SK-N-SH (cell line): Measurements from ENCODE around the gene GRIK1. TPM values are rescaled to one million over a fixed set of nuclear protein-coding genes. Genes with fewer than 3 reads are reported as not detected.

ENCODE experiments used
- CTCF ChIA-PET: fragments of 300-600, 350-600 bp; formaldehyde crosslinking; extraction: SDS; loops from one replicate; lab custom pipeline; 2021; lab: Yijun Ruan, JAX
- POLR2A ChIA-PET: fragments of 350-600 bp; sonication (Branson Sonifier 250); formaldehyde crosslinking; extraction: SDS; loops from one replicate; lab custom pipeline; 2020; ENCODE audit warnings: antibody characterized with exemption, inconsistent platforms; lab: Yijun Ruan, JAX
- DNase-seq: peaks from one replicate; pipeline ENCODE4 v3.0.0; 2012
- H2AFZ ChIP-seq: fragments of 200-600 bp; sonication (generic); 2 replicates; pipeline ENCODE4 v1.8.1; 2016; ENCODE audit warnings: antibody characterized with exemption, mild to moderate bottlenecking, low read depth
- H3F3A ChIP-seq: fragments of 200-600 bp; sonication (generic); replicated peaks from 2 replicates; pipeline ENCODE3; 2016; ENCODE audit warnings: antibody characterized with exemption, mild to moderate bottlenecking; ENCODE audit not compliant: insufficient read depth
- H3K27ac ChIP-seq, 2 experiments: fragments of 200-500 bp in 1 of 2; fragments of 200-600 bp in 1 of 2; sonication (Bioruptor generic) in 1 of 2; sonication (generic), shearing (Covaris generic) in 1 of 2; 2 replicates each; pipeline versions ENCODE4 v1.5.1 to v1.6.1; 2014 to 2016; ENCODE audit warnings: low read depth in 2 of 2, inconsistent platforms in 1 of 2, low read length in 1 of 2, mild to moderate bottlenecking in 1 of 2, mixed read lengths in 1 of 2
- H3K27me3 ChIP-seq: fragments of 200-600 bp; sonication (generic), shearing (Covaris generic); 2 replicates; pipeline ENCODE4 v1.6.1; 2016; ENCODE audit warnings: mixed run types; ENCODE audit not compliant: insufficient read depth
- H3K36me3 ChIP-seq, 2 experiments: fragments of 200-500 bp in 1 of 2; fragments of 200-600 bp in 1 of 2; sonication (Bioruptor generic) in 1 of 2; sonication (generic) in 1 of 2; replicated peaks in 1 of 2; 2 replicates each; pipeline versions ENCODE3 to v1.5.1; 2014 to 2016; ENCODE audit warnings: low read length in 1 of 2, mild to moderate bottlenecking in 1 of 2; ENCODE audit not compliant: insufficient read depth in 2 of 2, control insufficient read depth in 1 of 2
- H3K4me1 ChIP-seq, 2 experiments: fragments of 200-500 bp in 1 of 2; fragments of 200-600 bp in 1 of 2; sonication (Bioruptor generic) in 1 of 2; sonication (generic), shearing (Covaris generic) in 1 of 2; 2 replicates each; pipeline versions ENCODE4 v1.5.1 to v1.6.1; 2014 to 2016; ENCODE audit warnings: low read depth in 1 of 2, low read length in 1 of 2, mixed run types in 1 of 2; ENCODE audit not compliant: insufficient read depth in 2 of 2, control insufficient read depth in 1 of 2
- H3K4me2 ChIP-seq: fragments of 200-600 bp; sonication (generic), shearing (Covaris generic); 2 replicates; pipeline ENCODE4 v1.6.1; 2017; ENCODE audit warnings: mixed run types
- H3K4me3 ChIP-seq, 2 experiments: fragments of 200-500 bp in 1 of 2; fragments of 200-600 bp in 1 of 2; sonication (Bioruptor generic) in 1 of 2; sonication (generic), shearing (Covaris generic) in 1 of 2; 2 replicates each; pipeline versions ENCODE4 v1.5.1 to v1.8.1; 2014 to 2016; ENCODE audit warnings: low read depth in 2 of 2, inconsistent platforms in 1 of 2, low read length in 1 of 2, mild to moderate bottlenecking in 1 of 2, mixed read lengths in 1 of 2, moderate library complexity in 1 of 2
- H3K79me2 ChIP-seq: fragments of 200-600 bp; sonication (generic); 2 replicates; pipeline ENCODE4 v1.8.1; 2017; ENCODE audit warnings: mild to moderate bottlenecking; ENCODE audit not compliant: insufficient read depth
- H3K9ac ChIP-seq: fragments of 200-600 bp; sonication (generic); 2 replicates; pipeline ENCODE4 v1.6.1; 2017; ENCODE audit warnings: mixed run types
- H3K9me2 ChIP-seq: fragments of 200-600 bp; sonication (generic); 2 replicates; pipeline ENCODE4 v1.6.1; 2017; ENCODE audit warnings: mixed run types
- H3K9me3 ChIP-seq: fragments of 200-600 bp; sonication (generic); 2 replicates; pipeline ENCODE4 v1.6.1; 2017; ENCODE audit warnings: mixed run types, mild to moderate bottlenecking, moderate library complexity
- H4K20me1 ChIP-seq: fragments of 200-600 bp; sonication (generic); 2 replicates; pipeline ENCODE4 v1.6.1; 2017; ENCODE audit warnings: mild to moderate bottlenecking, mixed run types; ENCODE audit not compliant: insufficient read depth
- ELF1 ChIP-seq: IDR thresholded peaks from 2 replicates; pipeline ENCODE4 v1.4.0; 2012
- EP300 ChIP-seq, 2 experiments: IDR thresholded peaks; 2 replicates each; pipeline versions ENCODE4 v1.4.0 to v1.6.1; 2012; ENCODE audit warnings: borderline replicate concordance in 1 of 2, low read depth in 1 of 2, low read length in 1 of 2
- FOSL2 ChIP-seq: IDR thresholded peaks from 2 replicates; pipeline ENCODE4 v1.4.0; 2012; ENCODE audit warnings: low read depth, mild to moderate bottlenecking, moderate library complexity, borderline replicate concordance
- JUND ChIP-seq: IDR thresholded peaks from 2 replicates; pipeline ENCODE4 v1.4.0; 2012
- MEF2A ChIP-seq: IDR thresholded peaks from 2 replicates; pipeline ENCODE4 v1.4.0; 2012; ENCODE audit warnings: low read depth, borderline replicate concordance
- NRF1 ChIP-seq: IDR thresholded peaks from 2 replicates; pipeline ENCODE4 v1.6.1; 2012; ENCODE audit warnings: low read depth, mild to moderate bottlenecking, low read length
- POLR2AphosphoS5 ChIP-seq: IDR thresholded peaks from 2 replicates; pipeline ENCODE4 v1.6.1; 2012; ENCODE audit warnings: low read depth, low read length
- RAD21 ChIP-seq: IDR thresholded peaks from 2 replicates; pipeline ENCODE4 v1.6.1; 2012; ENCODE audit warnings: mild to moderate bottlenecking, low read length
- RFX5 ChIP-seq: IDR thresholded peaks from 2 replicates; pipeline ENCODE4 v1.6.1; 2012; ENCODE audit warnings: mild to moderate bottlenecking, improper control_type of control experiment, low read length
- RXRA ChIP-seq: IDR thresholded peaks from 2 replicates; pipeline ENCODE4 v1.4.0; 2012; ENCODE audit warnings: low read depth, mild to moderate bottlenecking, borderline replicate concordance
- SMC3 ChIP-seq: IDR thresholded peaks from 2 replicates; pipeline ENCODE4 v1.6.1; 2012; ENCODE audit warnings: low read depth, low read length, improper control_type of control experiment
- TCF12 ChIP-seq: IDR thresholded peaks from 2 replicates; pipeline ENCODE4 v1.4.0; 2012
- TEAD4 ChIP-seq: IDR thresholded peaks from 2 replicates; pipeline ENCODE4 v1.4.0; 2012; ENCODE audit warnings: mild to moderate bottlenecking, borderline replicate concordance; ENCODE audit not compliant: insufficient read depth
- WGBS: methylation state at CpG from one replicate; pipeline ENCODE4 v1.1.6; 2017; ENCODE audit warnings: low lambda C conversion rate; 5-methylcytosine and 5-hydroxymethylcytosine counted together
- polyA plus RNA-seq, 3 experiments: library from polyadenylated mRNA; depleted of rRNA; stranded (reverse); fragments of >200 nt; gene quantifications; 2 replicates each; pipeline ENCODE4 v1.2.3, GENCODE V29; 2012
- TF ChIP-seq, protein P1 (sequence below): IDR thresholded peaks from 2 replicates; pipeline ENCODE4; 2012
- TF ChIP-seq, protein P2 (sequence below): IDR thresholded peaks from 2 replicates; pipeline ENCODE4 v1.4.0; 2012; ENCODE audit warnings: low read depth, borderline replicate concordance
- TF ChIP-seq, protein P3 (sequence below): fragments of 150-350 bp; IDR thresholded peaks from 2 replicates; pipeline ENCODE4 v1.6.1; 2017; ENCODE audit warnings: antibody characterized with exemption, low read length, low read depth, borderline replicate concordance

The GRIK1 gene
- polyA plus RNA-seq, 1 of the 3 experiments (the other 2 are of a cell fraction) = not detected

DNA sequence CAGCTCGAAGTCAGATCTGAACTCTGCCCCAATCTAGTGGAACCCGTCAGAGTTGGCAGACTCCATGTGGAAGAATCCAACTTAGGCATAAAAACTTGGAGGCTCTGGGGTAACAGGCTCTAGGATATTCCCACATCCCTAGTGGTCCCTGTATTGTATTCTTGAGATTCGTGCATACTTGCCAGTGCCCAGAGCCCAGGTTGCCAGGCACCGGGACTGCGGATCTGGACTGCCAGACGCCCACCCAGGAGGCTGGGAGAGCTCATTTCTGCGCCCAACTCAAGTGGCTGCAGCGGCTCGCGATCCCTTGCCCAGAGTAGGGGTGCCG, 1.1 kb downstream of the GRIK1 start:
- Histone ChIP-seq H3K4me3 (no peak overlapping the region), H4K20me1 (no peaks in the 10 kb centered on the region), H3K79me2 (no peaks in the 10 kb centered on the region), H3K36me3 (no peaks in the 10 kb centered on the region), H3K27ac (no peak overlapping the region), H3K9me3 (no peaks in the 10 kb centered on the region), H3F3A (no peaks in the 10 kb centered on the region), H3K9ac (no peak overlapping the region), H3K9me2 (no peaks in the 10 kb centered on the region), H3K4me2 (peak overlapping the region; percentile 62; the same call in 1 of the 2 replicates), H2AFZ (no peak overlapping the region), H3K4me1 (no peaks in the 10 kb centered on the region), H3K27me3 (peaks cover 26% of the 10 kb centered on the region)
- POLR2A ChIA-PET = no interaction called here
- TF ChIP-seq SMC3 = no peak
- no peak for TF ChIP-seq TCF12
- TF ChIP-seq NRF1 = no peak
- TF ChIP-seq EP300 (IDR thresholded peaks at IDR 0.05; ENCODE audit: borderline replicate concordance in 1 of 2, low read depth in 1 of 2, low read length in 1 of 2) = no peak
- DNase-seq = no peak
- CTCF ChIA-PET = no interaction called here
- WGBS = 2% methylated on average over 7 of the region's 11 CpGs

DNA sequence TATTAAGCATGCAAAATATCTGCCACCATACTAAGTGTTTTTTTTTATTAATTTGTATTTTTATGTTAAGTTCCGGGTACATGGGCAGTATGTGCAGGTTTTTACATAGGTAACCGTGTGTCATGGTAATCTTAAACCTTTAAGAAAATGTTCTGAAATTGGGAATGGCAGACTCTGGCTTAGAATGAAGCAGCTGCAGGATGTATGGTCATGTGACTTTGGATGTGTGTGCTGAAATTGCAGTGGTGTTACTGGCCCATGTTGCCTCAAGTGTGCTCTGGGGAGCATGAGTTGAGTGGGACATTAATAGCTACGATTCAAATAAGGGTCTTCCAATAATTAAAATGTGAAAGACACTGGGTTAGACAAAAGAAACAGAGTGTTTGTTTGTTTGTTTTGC, 6.7 kb downstream of the GRIK1 start:
- Histone ChIP-seq H4K20me1 (no peaks in the 10 kb centered on the region), H3K79me2 (no peaks in the 10 kb centered on the region), H2AFZ (no peak overlapping the region), H3K9me3 (no peaks in the 10 kb centered on the region), H3K27ac (no peak overlapping the region), H3K9ac (no peak overlapping the region), H3F3A (no peaks in the 10 kb centered on the region), H3K27me3 (peaks cover 3% of the 10 kb centered on the region; the same call in 1 of the 2 replicates), H3K36me3 (no peaks in the 10 kb centered on the region), H3K4me3 (no peak overlapping the region), H3K9me2 (no peaks in the 10 kb centered on the region), H3K4me2 (no peak overlapping the region), H3K4me1 (no peaks in the 10 kb centered on the region)
- WGBS = under 1% methylated on average over 3 of the region's 3 CpGs
- DNase-seq = no peak
- TF ChIP-seq, protein P1, sequence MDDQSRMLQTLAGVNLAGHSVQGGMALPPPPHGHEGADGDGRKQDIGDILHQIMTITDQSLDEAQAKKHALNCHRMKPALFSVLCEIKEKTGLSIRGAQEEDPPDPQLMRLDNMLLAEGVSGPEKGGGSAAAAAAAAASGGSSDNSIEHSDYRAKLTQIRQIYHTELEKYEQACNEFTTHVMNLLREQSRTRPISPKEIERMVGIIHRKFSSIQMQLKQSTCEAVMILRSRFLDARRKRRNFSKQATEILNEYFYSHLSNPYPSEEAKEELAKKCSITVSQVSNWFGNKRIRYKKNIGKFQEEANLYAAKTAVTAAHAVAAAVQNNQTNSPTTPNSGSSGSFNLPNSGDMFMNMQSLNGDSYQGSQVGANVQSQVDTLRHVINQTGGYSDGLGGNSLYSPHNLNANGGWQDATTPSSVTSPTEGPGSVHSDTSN = no peak
- no peak for TF ChIP-seq FOSL2
- POLR2A ChIA-PET = no interaction called here
- CTCF ChIA-PET = no interaction called here

DNA sequence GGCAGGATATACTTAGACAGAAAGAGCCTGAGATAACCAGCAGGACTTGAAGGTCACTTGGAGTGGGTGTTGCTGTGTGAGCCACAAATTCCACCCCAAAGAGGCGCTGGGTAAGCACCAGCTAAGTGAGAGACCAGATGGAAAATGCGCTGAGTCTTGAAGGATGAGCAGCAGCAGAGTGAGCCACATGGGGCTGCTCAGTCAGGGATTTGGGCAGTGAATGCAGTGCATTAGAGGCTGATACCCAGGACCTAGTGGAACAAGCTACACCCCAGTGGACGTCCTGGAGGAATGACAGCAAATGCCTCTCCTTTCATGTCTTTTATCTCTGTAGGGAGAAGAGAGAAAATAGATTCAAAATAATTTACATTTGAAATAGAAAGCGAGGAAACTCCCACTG, 11.3 kb downstream of the GRIK1 start:
- Histone ChIP-seq H3K79me2 (no peaks in the 10 kb centered on the region), H3K4me2 (no peak overlapping the region), H3K36me3 (no peaks in the 10 kb centered on the region), H3K27ac (no peak overlapping the region), H3K27me3 (no peaks in the 10 kb centered on the region), H3K4me1 (no peaks in the 10 kb centered on the region), H2AFZ (no peak overlapping the region), H3K9me3 (no peaks in the 10 kb centered on the region), H3K9me2 (no peaks in the 10 kb centered on the region), H3K4me3 (no peak overlapping the region), H3F3A (no peaks in the 10 kb centered on the region), H3K9ac (no peak overlapping the region), H4K20me1 (no peaks in the 10 kb centered on the region)
- POLR2A ChIA-PET = no interaction called here
- TF ChIP-seq ELF1 (no peak), RFX5 (no peak), FOSL2 (no peak), POLR2AphosphoS5 (no peak), TEAD4 (no peak), JUND (no peak), RAD21 (no peak), RXRA (no peak), MEF2A (no peak)
- TF ChIP-seq, protein P2, sequence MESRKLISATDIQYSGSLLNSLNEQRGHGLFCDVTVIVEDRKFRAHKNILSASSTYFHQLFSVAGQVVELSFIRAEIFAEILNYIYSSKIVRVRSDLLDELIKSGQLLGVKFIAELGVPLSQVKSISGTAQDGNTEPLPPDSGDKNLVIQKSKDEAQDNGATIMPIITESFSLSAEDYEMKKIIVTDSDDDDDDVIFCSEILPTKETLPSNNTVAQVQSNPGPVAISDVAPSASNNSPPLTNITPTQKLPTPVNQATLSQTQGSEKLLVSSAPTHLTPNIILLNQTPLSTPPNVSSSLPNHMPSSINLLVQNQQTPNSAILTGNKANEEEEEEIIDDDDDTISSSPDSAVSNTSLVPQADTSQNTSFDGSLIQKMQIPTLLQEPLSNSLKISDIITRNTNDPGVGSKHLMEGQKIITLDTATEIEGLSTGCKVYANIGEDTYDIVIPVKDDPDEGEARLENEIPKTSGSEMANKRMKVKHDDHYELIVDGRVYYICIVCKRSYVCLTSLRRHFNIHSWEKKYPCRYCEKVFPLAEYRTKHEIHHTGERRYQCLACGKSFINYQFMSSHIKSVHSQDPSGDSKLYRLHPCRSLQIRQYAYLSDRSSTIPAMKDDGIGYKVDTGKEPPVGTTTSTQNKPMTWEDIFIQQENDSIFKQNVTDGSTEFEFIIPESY = no peak
- TF ChIP-seq, protein P3, sequence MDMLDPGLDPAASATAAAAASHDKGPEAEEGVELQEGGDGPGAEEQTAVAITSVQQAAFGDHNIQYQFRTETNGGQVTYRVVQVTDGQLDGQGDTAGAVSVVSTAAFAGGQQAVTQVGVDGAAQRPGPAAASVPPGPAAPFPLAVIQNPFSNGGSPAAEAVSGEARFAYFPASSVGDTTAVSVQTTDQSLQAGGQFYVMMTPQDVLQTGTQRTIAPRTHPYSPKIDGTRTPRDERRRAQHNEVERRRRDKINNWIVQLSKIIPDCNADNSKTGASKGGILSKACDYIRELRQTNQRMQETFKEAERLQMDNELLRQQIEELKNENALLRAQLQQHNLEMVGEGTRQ = no peak
- WGBS = 14% methylated on average over 4 of the region's 4 CpGs
- CTCF ChIA-PET = no interaction called here
- DNase-seq = no peak
